ENCODE results near the gene KIAA0930.

KIAA0930 gene

GRCh38 chr22:45271667-45272201 lies 31.0 kb upstream of the KIAA0930 start:
- no peak for TF ChIP-seq EP300 (IDR thresholded peaks at IDR 0.05; ENCODE audit: borderline replicate concordance)
- TF ChIP-seq TEAD4 (IDR thresholded peaks at IDR 0.05) = no peak
- TF ChIP-seq NFIC (IDR thresholded peaks at IDR 0.05) = no peak
- no peak for TF ChIP-seq CEBPB (IDR thresholded peaks at IDR 0.05)
- TF ChIP-seq MAX (IDR thresholded peaks at IDR 0.05) = no peak
- TF ChIP-seq REST (IDR thresholded peaks at IDR 0.05; ENCODE audit: low read depth) = no peak
- no peak for TF ChIP-seq TAF1 (IDR thresholded peaks at IDR 0.05; ENCODE audit: low read depth)
- TF ChIP-seq FOXM1 (IDR thresholded peaks at IDR 0.05; ENCODE audit: borderline replicate concordance, low read depth) = no peak
- no peak for TF ChIP-seq RAD21 (IDR thresholded peaks at IDR 0.05; ENCODE audit: low read depth)
- TF ChIP-seq TCF12 (IDR thresholded peaks at IDR 0.05; ENCODE audit: low read depth) = no peak
- TF ChIP-seq CREB1 (IDR thresholded peaks at IDR 0.05; ENCODE audit: low read depth) = no peak
- TF ChIP-seq EGR1 (IDR thresholded peaks at IDR 0.05) = no peak

GRCh38 chr22:45270095-45271020 lies 29.7 kb upstream of the KIAA0930 start:
- TF ChIP-seq YY1 (IDR thresholded peaks at IDR 0.05; ENCODE audit: low read depth) (no peak), ZBTB7A (IDR thresholded peaks at IDR 0.05; ENCODE audit: low read depth) (no peak), CEBPB (IDR thresholded peaks at IDR 0.05) (no peak), TAF1 (IDR thresholded peaks at IDR 0.05; ENCODE audit: low read depth) (no peak), EGR1 (IDR thresholded peaks at IDR 0.05) (no peak), USF1 (IDR thresholded peaks at IDR 0.05) (no peak), EP300 (IDR thresholded peaks at IDR 0.05; ENCODE audit: borderline replicate concordance) (no peak), FOXM1 (IDR thresholded peaks at IDR 0.05; ENCODE audit: borderline replicate concordance, low read depth) (no peak), CREB1 (IDR thresholded peaks at IDR 0.05; ENCODE audit: low read depth) (no peak), TEAD4 (IDR thresholded peaks at IDR 0.05) (no peak), RAD21 (IDR thresholded peaks at IDR 0.05; ENCODE audit: low read depth) (no peak), MAX (IDR thresholded peaks at IDR 0.05) (no peak), REST (IDR thresholded peaks at IDR 0.05; ENCODE audit: low read depth) (no peak), TCF12 (IDR thresholded peaks at IDR 0.05; ENCODE audit: low read depth) (no peak), NFIC (IDR thresholded peaks at IDR 0.05) (no peak)

GRCh38 chr22:45268958-45269844 lies 28.5 kb upstream of the KIAA0930 start:
- TF ChIP-seq CREB1 (IDR thresholded peaks at IDR 0.05; ENCODE audit: low read depth) = no peak
- peak; percentile 87; the same call in 1 of the 2 replicates for TF ChIP-seq ZBTB7A (IDR thresholded peaks at IDR 0.05; ENCODE audit: low read depth)
- peak; percentile 57; the same call in 1 of the 2 replicates for TF ChIP-seq EGR1 (IDR thresholded peaks at IDR 0.05)
- TF ChIP-seq RAD21 (IDR thresholded peaks at IDR 0.05; ENCODE audit: low read depth) = peak; percentile 83
- peak; percentile 46; the same call in 1 of the 2 replicates for TF ChIP-seq MAX (IDR thresholded peaks at IDR 0.05)
- no peak for TF ChIP-seq EP300 (IDR thresholded peaks at IDR 0.05; ENCODE audit: borderline replicate concordance)
- no peak for TF ChIP-seq TCF12 (IDR thresholded peaks at IDR 0.05; ENCODE audit: low read depth)
- no peak for TF ChIP-seq REST (IDR thresholded peaks at IDR 0.05; ENCODE audit: low read depth)
- TF ChIP-seq TEAD4 (IDR thresholded peaks at IDR 0.05) = no peak
- no peak for TF ChIP-seq USF1 (IDR thresholded peaks at IDR 0.05)
- TF ChIP-seq NFIC (IDR thresholded peaks at IDR 0.05) = no peak
